ENCODE results near the gene RABGAP1L.

- TF ChIP-seq POLR2A (IDR thresholded peaks at IDR 0.05; ENCODE audit: control extremely low read depth in 1 of 2, low read depth in 2 of 2, low read length in 2 of 2) (no peak), RAD21 (IDR thresholded peaks at IDR 0.05 in 1 of 2, conservative IDR thresholded peaks at IDR 0.05 in 1 of 2; ENCODE audit: low read depth in 2 of 2, low read length in 2 of 2) (no peak), CTCF (IDR thresholded peaks at IDR 0.05; ENCODE audit: control extremely low read depth in 1 of 3, insufficient read depth in 1 of 3, low read depth in 1 of 3, low read length in 3 of 3) (no peak), SIN3A (conservative IDR thresholded peaks at IDR 0.05 in 1 of 2, IDR thresholded peaks at IDR 0.05 in 1 of 2; ENCODE audit: low read depth in 1 of 2, low read length in 2 of 2) (no peak), CBX8 (IDR thresholded peaks at IDR 0.05; ENCODE audit: borderline replicate concordance, low read depth, low read length) (no peak), GABPA (IDR thresholded peaks at IDR 0.05; ENCODE audit: borderline replicate concordance, insufficient read depth, low read length) (no peak), POLR2AphosphoS5 (IDR thresholded peaks at IDR 0.05; ENCODE audit: low read depth, low read length) (no peak), RFX5 (IDR thresholded peaks at IDR 0.05; ENCODE audit: borderline replicate concordance, low read depth, low read length) (no peak), KDM4A (IDR thresholded peaks at IDR 0.05; ENCODE audit: low read depth, low read length, severe bottlenecking) (no peak)
- TF ChIP-seq, protein P1, sequence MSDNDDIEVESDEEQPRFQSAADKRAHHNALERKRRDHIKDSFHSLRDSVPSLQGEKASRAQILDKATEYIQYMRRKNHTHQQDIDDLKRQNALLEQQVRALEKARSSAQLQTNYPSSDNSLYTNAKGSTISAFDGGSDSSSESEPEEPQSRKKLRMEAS (IDR thresholded peaks at IDR 0.05) = no peak
Observed at GRCh38 chr1:174809755-174810280, 650.5 kb downstream of the RABGAP1L start.

Data from H1 (cell line).